Gastroesophageal sphincter (tissue), 3 donors: ENCODE results near the gene GCSAM.

Source experiments
- CTCF ChIP-seq, 4 experiments: fragments of 200-600 bp in 2 of 4; fragments of 450-650 bp in 2 of 4; sonication (generic) in 1 of 4; IDR thresholded peaks; one replicate each; pipeline ENCODE4 v1.5.1; 2017 to 2019; ENCODE audit warnings: antibody characterized with exemption in 4 of 4, mild to moderate bottlenecking in 2 of 4, moderate library complexity in 2 of 4
- EP300 ChIP-seq: sonication (generic); formaldehyde crosslinking; IDR thresholded peaks from one replicate; pipeline ENCODE4 v1.6.1; 2017; ENCODE audit warnings: antibody characterized with exemption, mild to moderate bottlenecking
- POLR2A ChIP-seq, 2 donors: fragments of 450-650 bp; IDR thresholded peaks; one replicate each; pipeline ENCODE4 v1.6.1; 2017; ENCODE audit warnings: antibody characterized with exemption in 2 of 2, mild to moderate bottlenecking in 2 of 2, moderate library complexity in 1 of 2

GRCh38 chr3:112111785-112112402 lies 21.2 kb downstream of the GCSAM start:
- TF ChIP-seq POLR2A (IDR thresholded peaks at IDR 0.05), result no peak
- peak in 3 of 4 experiments; percentile 22 to 59 (median 24) for TF ChIP-seq CTCF (IDR thresholded peaks at IDR 0.05)
- no peak for TF ChIP-seq EP300
